ENCODE data around the gene CDK18. TPM values are rescaled to one million over a fixed set of nuclear protein-coding genes. Genes with fewer than 3 reads are reported as not detected.

Gene CDK18
- total RNA-seq, 1 experiment from 2014 or later = 0.80 TPM

Other genes starting within 250 kb of the CDK18 start
- 11.1 and 12.4 TPM in 2 replicates for gene NUAK2, start 182.9 kb upstream of the CDK18 start, total RNA-seq (2014; rRNA removed; shearing (Covaris generic))
- gene KLHDC8A, start 147.7 kb upstream of the CDK18 start, total RNA-seq (2014; rRNA removed; shearing (Covaris generic)) = 0.34 and 3.2 TPM in 2 replicates
- 0.74 TPM in 1 of 2 replicates, not detected in the other for gene LEMD1, start 82.6 kb upstream of the CDK18 start, total RNA-seq (2014; rRNA removed; shearing (Covaris generic))
- 0.30 and 0.86 TPM in 2 replicates for gene BLACAT1, start 48.6 kb upstream of the CDK18 start, total RNA-seq (2014; rRNA removed; shearing (Covaris generic))
- gene ELK4, start 127.3 kb downstream of the CDK18 start, total RNA-seq (2014; rRNA removed; shearing (Covaris generic)) = 13.0 and 17.1 TPM in 2 replicates
- gene SLC45A3, start 175.8 kb downstream of the CDK18 start, total RNA-seq (2014; rRNA removed; shearing (Covaris generic)) = 10.5 and 11.8 TPM in 2 replicates
- gene NUCKS1, start 245.5 kb downstream of the CDK18 start, total RNA-seq (2014; rRNA removed; shearing (Covaris generic)) = 184 and 191 TPM in 2 replicates

Measured in Daoy (cell line).